ENCODE data around the gene IKZF4.

GRCh38 chr12:55972042-55972441 is 48.8 kb upstream of the IKZF4 start:
- TF ChIP-seq CTCF (IDR thresholded peaks at IDR 0.05; ENCODE audit: low read length) (no peak), EZH2 (IDR thresholded peaks at IDR 0.05; ENCODE audit: borderline replicate concordance, low read length) (no peak)
